ENCODE results near the gene GALNS. TPM values are rescaled to one million over a fixed set of nuclear protein-coding genes. Genes with fewer than 3 reads are reported as not detected.

The GALNS gene
- total RNA-seq, 2 donors from 2014 or later, result 8.8 to 48.8 TPM

GRCh38 chr16:88810912-88811768 is 45.6 kb downstream of the GALNS start:
- no peaks in the 10 kb centered on the region for H3K27me3 ChIP-seq
- H3K4me1 ChIP-seq, result peaks cover 42% of the 10 kb centered on the region
- ATAC-seq (peak; percentile 79), DNase-seq (peak; percentile 81 to 86 (median 82))
- intact Hi-C loops (cut with DNase I), result loop anchor here (10.0 kb wide), 1 partner anchor 404 kb away; the partner anchor contains the start of gene ZNF778
- 0 to 1% methylated on average over 5 to 65 of the region's 65 CpGs for WGBS, 2 donors
- H3K27ac ChIP-seq, result peak overlapping the region; percentile 56 to 97 (median 86)
- H3K4me3 ChIP-seq, result peak overlapping the region; percentile 11 to 66
- H3K9me3 ChIP-seq, result no peaks in the 10 kb centered on the region
- H3K36me3 ChIP-seq (replicated peaks in 1 of 2; ENCODE audit: insufficient read depth in 1 of 2, low read depth in 2 of 2), result no peaks in the 10 kb centered on the region
- TF ChIP-seq POLR2A (IDR thresholded peaks at IDR 0.05) (peak; percentile 71 to 93 (median 84)), CTCF (IDR thresholded peaks at IDR 0.05) (no peak)

GRCh38 chr16:88810166-88810911 is 46.4 kb downstream of the GALNS start:
- DNase-seq, result no peak
- no peak for TF ChIP-seq CTCF (IDR thresholded peaks at IDR 0.05)
- TF ChIP-seq POLR2A (IDR thresholded peaks at IDR 0.05), result no peak
- peaks cover 42% of the 10 kb centered on the region for H3K4me1 ChIP-seq
- ATAC-seq, result no peak
- no peaks in the 10 kb centered on the region for H3K27me3 ChIP-seq
- intact Hi-C loops (cut with DNase I), result loop anchor here (10.0 kb wide), 1 partner anchor 404 kb away; the partner anchor contains the start of gene ZNF778
- WGBS, 2 donors, result 20 to 34% methylated on average over 2 to 12 of the region's 12 CpGs
- H3K36me3 ChIP-seq (replicated peaks in 1 of 2; ENCODE audit: insufficient read depth in 1 of 2, low read depth in 2 of 2), result no peaks in the 10 kb centered on the region
- peak overlapping the region in 1 of 2 donors; percentile 66 for H3K4me3 ChIP-seq
- peak overlapping the region in 3 of 4 donors; percentile 56 to 97 (median 92) for H3K27ac ChIP-seq
- H3K9me3 ChIP-seq, result no peaks in the 10 kb centered on the region

- TF ChIP-seq POLR2A (IDR thresholded peaks at IDR 0.05) (no peak), CTCF (IDR thresholded peaks at IDR 0.05) (no peak)
- no peaks in the 10 kb centered on the region for H3K9me3 ChIP-seq
- H3K36me3 ChIP-seq (replicated peaks in 1 of 2; ENCODE audit: insufficient read depth in 1 of 2, low read depth in 2 of 2), result no peaks in the 10 kb centered on the region
- DNase-seq, result no peak
- no peak overlapping the region for H3K4me3 ChIP-seq
- peaks cover 46% of the 10 kb centered on the region for H3K4me1 ChIP-seq
- no peaks in the 10 kb centered on the region for H3K27me3 ChIP-seq
- intact Hi-C loops (cut with DNase I), result loop anchor here (10.0 kb wide), 1 partner anchor 405 kb away; the partner anchor contains the start of gene ZNF778
- ATAC-seq, result no peak
- 75% methylated on average over 10 of the region's 10 CpGs; no CpG with 5 or more reads in 1 of the 2 donors for WGBS, 2 donors
- H3K27ac ChIP-seq, result no peak overlapping the region
These were observed 47.0 kb downstream of the GALNS start for GRCh38 chr16:88809676-88810165.

DNA sequence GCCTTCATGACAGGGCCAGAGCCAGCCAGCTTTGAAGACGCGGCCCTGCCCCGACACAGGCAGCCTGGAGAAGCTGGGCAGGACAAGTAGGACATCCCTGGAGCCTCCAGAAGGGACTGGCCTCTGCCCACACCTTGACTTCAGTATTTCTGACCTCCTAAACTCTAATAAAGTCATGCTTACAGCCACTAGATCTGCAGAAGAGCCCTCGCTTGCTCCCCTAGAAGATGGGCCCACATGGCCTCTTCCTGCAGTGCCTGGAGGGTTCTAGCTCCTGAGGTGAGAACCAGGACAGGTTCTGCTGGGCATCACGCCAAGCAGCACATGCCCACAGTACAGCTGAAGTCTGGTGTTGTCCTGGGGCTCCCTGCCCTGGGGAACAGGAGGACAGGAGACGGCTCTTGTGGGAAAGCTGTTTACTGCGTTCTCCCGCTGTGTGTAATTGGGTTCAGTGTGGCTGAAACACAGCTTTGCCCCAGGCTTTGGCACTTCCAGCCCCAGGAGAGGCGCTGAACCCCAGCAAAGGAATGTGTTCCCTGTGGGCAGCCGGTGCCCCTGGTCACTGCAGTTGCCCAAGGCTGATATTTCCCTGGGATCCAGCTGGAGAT is 47.6 kb downstream of the GALNS start:
- H3K9me3 ChIP-seq, result no peaks in the 10 kb centered on the region
- ATAC-seq (no peak), DNase-seq (peak in 3 of 4 donors; percentile 46 to 66 (median 63))
- H3K27ac ChIP-seq, result no peak overlapping the region
- H3K4me3 ChIP-seq, result no peak overlapping the region
- intact Hi-C loops (cut with DNase I), result no loop called here
- peaks cover 51% of the 10 kb centered on the region for H3K4me1 ChIP-seq
- H3K36me3 ChIP-seq (replicated peaks in 1 of 2; ENCODE audit: insufficient read depth in 1 of 2, low read depth in 2 of 2), result no peaks in the 10 kb centered on the region
- H3K27me3 ChIP-seq, result no peaks in the 10 kb centered on the region
- 76 to 87% methylated on average over 5 to 10 of the region's 10 CpGs for WGBS, 2 donors
- TF ChIP-seq POLR2A (IDR thresholded peaks at IDR 0.05) (no peak), CTCF (IDR thresholded peaks at IDR 0.05) (no peak)
